Liver (tissue), 9 donors: ENCODE measurements around the gene PC. TPM values are rescaled to one million over a fixed set of nuclear protein-coding genes. Genes with fewer than 3 reads are reported as not detected.

Experiments used
- DNase-seq: peaks from one replicate; pipeline ENCODE4 v3.0.0-alpha.2; 2017; ENCODE audit warnings: low spot score
- H3K27ac ChIP-seq, 2 donors: one replicate each; pipeline ENCODE4 v1.7.0; 2013; ENCODE audit warnings: inconsistent platforms in 2 of 2, low read length in 2 of 2, control low read depth in 1 of 2, low read depth in 1 of 2, mild to moderate bottlenecking in 1 of 2
- H3K27me3 ChIP-seq, 4 donors: one replicate each; pipeline versions ENCODE4 v1.6.1 to v1.7.0; 2013; ENCODE audit warnings: low read length in 3 of 4, inconsistent platforms in 1 of 4, mild to moderate bottlenecking in 1 of 4, moderate library complexity in 1 of 4; ENCODE audit not compliant: control insufficient read depth in 4 of 4, insufficient read depth in 4 of 4
- H3K36me3 ChIP-seq, 4 donors: one replicate each; pipeline versions ENCODE4 v1.6.1 to v1.7.0; 2013; ENCODE audit warnings: low read length in 3 of 4, mild to moderate bottlenecking in 3 of 4, low read depth in 1 of 4, moderate library complexity in 1 of 4; ENCODE audit not compliant: control insufficient read depth in 4 of 4, insufficient read depth in 3 of 4
- H3K4me1 ChIP-seq, 4 donors: one replicate each; pipeline versions ENCODE4 v1.6.1 to v1.7.0; 2013; ENCODE audit warnings: low read length in 3 of 4, mild to moderate bottlenecking in 3 of 4, moderate library complexity in 1 of 4; ENCODE audit not compliant: control insufficient read depth in 4 of 4, insufficient read depth in 4 of 4
- H3K4me3 ChIP-seq, 3 donors: one replicate each; pipeline versions ENCODE4 v1.6.1 to v1.7.0; 2013; ENCODE audit warnings: low read length in 3 of 3, control low read depth in 1 of 3, low read depth in 1 of 3, mild to moderate bottlenecking in 1 of 3
- H3K9ac ChIP-seq, 2 donors: one replicate each; pipeline ENCODE4 v1.7.0; 2013; ENCODE audit warnings: low read length in 2 of 2, mild to moderate bottlenecking in 2 of 2, moderate library complexity in 2 of 2, control low read depth in 1 of 2, low read depth in 1 of 2
- H3K9me3 ChIP-seq, 4 donors: one replicate each; pipeline versions ENCODE4 v1.6.1 to v1.7.0; 2013; ENCODE audit warnings: low read length in 3 of 4; ENCODE audit not compliant: control insufficient read depth in 4 of 4
- FOXA2 ChIP-seq: IDR thresholded peaks from 2 replicates; pipeline ENCODE4 v1.6.1; 2016; ENCODE audit warnings: antibody characterized with exemption
- GABPA ChIP-seq, 2 donors: IDR thresholded peaks in 1 of 2; conservative IDR thresholded peaks in 1 of 2; 2 replicates each; pipeline ENCODE4 v1.6.1; 2016; ENCODE audit warnings: antibody characterized with exemption in 2 of 2, mild to moderate bottlenecking in 1 of 2, moderate library complexity in 1 of 2
- HNF4G ChIP-seq: IDR thresholded peaks from 2 replicates; pipeline ENCODE4 v1.6.1; 2016; ENCODE audit warnings: antibody characterized with exemption
- JUND ChIP-seq, 2 donors: IDR thresholded peaks; 2 replicates each; pipeline ENCODE4 v1.6.1; 2016; ENCODE audit warnings: antibody characterized with exemption in 2 of 2
- RXRA ChIP-seq, 2 donors: IDR thresholded peaks; 2 replicates each; pipeline ENCODE4 v1.6.1; 2017 to 2018; ENCODE audit warnings: antibody characterized with exemption in 2 of 2, mild to moderate bottlenecking in 1 of 2
- WGBS: extraction: QIAGEN DNeasy Blood & Tissue Kit; methylation state at CpG from one replicate; pipeline ENCODE4 v1.1.7; 2013; 5-methylcytosine and 5-hydroxymethylcytosine counted together
- polyA plus RNA-seq, 2 donors: library from polyadenylated mRNA; stranded (reverse) in 1 of 2; unstranded in 1 of 2; fragments of 200-250 nt in 1 of 2; fragments of >200 nt in 1 of 2; fragmentation: Nextera tagmentation in 1 of 2; extraction: Ambion mirVana in 1 of 2; gene quantifications; one replicate each; pipeline versions ENCODE4 v1.2.1 to v1.2.3, GENCODE V29; 2013 to 2015
- total RNA-seq, 2 donors: library from RNA; depleted of rRNA; stranded (reverse); fragments of >200 nt; gene quantifications; one replicate each; pipeline ENCODE4 v1.2.3, GENCODE V29; 2014
- TF ChIP-seq, protein P1 (sequence below): fragments of 150-350 bp; IDR thresholded peaks from 2 replicates; pipeline ENCODE4 v1.5.1; 2017; ENCODE audit warnings: improper control_type of control experiment, low read depth, low read length; ENCODE audit not compliant: missing input control
- TF ChIP-seq, protein P2 (sequence below): IDR thresholded peaks from 2 replicates; pipeline ENCODE4 v1.6.1; 2016; ENCODE audit warnings: antibody characterized with exemption, mild to moderate bottlenecking
- TF ChIP-seq, protein P3 (sequence below): IDR thresholded peaks from 2 replicates; pipeline ENCODE4 v1.6.1; 2016; ENCODE audit warnings: antibody characterized with exemption
- TF ChIP-seq, protein P4 (sequence below): IDR thresholded peaks from 2 replicates; pipeline ENCODE4 v1.6.1; 2016; ENCODE audit warnings: antibody characterized with exemption
- TF ChIP-seq, protein P5 (sequence below): IDR thresholded peaks from 2 replicates; pipeline ENCODE4 v1.6.1; 2016; ENCODE audit warnings: antibody characterized with exemption
- donor health status: healthy.
- donor health status: healthy.
- donor health status: healthy.
- donor health status: healthy.
- donor health status: healthy.

Gene PC
- total and polyA plus RNA-seq, 4 donors: 144 to 583 (median 296) TPM

DNA sequence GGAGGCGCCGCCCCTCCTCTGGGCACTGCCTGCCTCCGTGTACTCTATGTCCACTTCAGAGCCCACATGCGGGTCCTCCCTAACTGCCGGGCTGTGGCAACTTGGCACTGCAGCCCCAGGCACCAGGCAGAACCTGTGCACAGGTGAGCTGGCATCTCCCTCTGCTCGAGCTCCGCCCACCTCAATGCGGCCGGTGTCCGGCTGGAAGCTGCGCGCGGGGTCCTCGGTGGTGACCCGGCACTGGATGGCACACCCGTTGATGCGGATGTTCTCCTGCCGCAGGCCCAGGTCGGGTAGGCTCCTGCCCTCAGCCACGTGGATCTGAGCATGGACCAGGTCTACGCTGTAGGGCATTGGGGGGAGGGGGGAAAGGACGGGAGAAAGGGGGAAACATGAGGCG, 92.2 kb downstream of the PC start (continued):
- TF ChIP-seq HNF4G (no peak), GABPA (IDR thresholded peaks at IDR 0.05 in 1 of 2, conservative IDR thresholded peaks at IDR 0.05 in 1 of 2) (no peak), FOXA2 (no peak), RXRA (IDR thresholded peaks at IDR 0.05) (no peak)
- TF ChIP-seq, protein P1, sequence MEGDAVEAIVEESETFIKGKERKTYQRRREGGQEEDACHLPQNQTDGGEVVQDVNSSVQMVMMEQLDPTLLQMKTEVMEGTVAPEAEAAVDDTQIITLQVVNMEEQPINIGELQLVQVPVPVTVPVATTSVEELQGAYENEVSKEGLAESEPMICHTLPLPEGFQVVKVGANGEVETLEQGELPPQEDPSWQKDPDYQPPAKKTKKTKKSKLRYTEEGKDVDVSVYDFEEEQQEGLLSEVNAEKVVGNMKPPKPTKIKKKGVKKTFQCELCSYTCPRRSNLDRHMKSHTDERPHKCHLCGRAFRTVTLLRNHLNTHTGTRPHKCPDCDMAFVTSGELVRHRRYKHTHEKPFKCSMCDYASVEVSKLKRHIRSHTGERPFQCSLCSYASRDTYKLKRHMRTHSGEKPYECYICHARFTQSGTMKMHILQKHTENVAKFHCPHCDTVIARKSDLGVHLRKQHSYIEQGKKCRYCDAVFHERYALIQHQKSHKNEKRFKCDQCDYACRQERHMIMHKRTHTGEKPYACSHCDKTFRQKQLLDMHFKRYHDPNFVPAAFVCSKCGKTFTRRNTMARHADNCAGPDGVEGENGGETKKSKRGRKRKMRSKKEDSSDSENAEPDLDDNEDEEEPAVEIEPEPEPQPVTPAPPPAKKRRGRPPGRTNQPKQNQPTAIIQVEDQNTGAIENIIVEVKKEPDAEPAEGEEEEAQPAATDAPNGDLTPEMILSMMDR: no peak

DNA sequence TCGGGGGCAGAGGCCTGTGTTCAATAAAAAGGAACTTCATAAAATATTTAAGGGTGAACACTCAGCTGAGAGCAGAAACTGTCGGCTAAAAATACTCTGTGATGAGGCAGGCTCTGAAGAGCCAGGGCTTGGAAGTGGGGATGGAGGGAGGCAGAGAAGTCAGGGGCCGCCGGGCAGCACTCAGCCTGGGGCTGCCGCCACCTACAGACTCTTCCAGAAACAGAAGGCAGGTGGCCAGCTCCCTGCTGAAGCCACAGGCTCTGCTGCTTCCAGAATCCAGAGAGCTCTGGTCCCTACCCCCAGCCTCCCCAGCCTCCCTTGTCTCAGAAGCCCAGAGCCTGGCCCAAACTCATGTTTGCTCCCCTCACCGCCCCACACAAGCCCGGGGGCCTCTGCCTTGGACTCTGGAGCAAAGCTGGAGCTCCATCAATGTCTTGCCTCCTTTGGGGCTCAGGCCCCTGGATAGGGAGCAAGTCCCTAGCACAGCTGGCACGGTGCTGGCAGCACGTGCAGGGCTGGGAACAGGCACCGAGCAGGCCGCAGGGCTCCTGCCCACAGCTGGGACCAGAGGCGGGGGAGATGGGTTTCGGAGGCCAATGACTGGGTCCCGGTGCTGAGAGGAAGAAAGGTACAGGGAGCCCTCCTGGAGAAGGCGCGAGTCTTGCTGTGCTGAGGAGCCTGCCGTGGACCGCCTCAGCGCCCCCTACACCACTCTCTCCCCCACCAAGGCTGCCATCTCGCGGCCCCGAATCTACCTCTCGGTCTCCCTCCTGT, 93.1 kb downstream of the PC start:
- 89% methylated on average over 23 of the region's 23 CpGs for WGBS
- H3K9ac ChIP-seq: no peak overlapping the region
- TF ChIP-seq, protein P2, sequence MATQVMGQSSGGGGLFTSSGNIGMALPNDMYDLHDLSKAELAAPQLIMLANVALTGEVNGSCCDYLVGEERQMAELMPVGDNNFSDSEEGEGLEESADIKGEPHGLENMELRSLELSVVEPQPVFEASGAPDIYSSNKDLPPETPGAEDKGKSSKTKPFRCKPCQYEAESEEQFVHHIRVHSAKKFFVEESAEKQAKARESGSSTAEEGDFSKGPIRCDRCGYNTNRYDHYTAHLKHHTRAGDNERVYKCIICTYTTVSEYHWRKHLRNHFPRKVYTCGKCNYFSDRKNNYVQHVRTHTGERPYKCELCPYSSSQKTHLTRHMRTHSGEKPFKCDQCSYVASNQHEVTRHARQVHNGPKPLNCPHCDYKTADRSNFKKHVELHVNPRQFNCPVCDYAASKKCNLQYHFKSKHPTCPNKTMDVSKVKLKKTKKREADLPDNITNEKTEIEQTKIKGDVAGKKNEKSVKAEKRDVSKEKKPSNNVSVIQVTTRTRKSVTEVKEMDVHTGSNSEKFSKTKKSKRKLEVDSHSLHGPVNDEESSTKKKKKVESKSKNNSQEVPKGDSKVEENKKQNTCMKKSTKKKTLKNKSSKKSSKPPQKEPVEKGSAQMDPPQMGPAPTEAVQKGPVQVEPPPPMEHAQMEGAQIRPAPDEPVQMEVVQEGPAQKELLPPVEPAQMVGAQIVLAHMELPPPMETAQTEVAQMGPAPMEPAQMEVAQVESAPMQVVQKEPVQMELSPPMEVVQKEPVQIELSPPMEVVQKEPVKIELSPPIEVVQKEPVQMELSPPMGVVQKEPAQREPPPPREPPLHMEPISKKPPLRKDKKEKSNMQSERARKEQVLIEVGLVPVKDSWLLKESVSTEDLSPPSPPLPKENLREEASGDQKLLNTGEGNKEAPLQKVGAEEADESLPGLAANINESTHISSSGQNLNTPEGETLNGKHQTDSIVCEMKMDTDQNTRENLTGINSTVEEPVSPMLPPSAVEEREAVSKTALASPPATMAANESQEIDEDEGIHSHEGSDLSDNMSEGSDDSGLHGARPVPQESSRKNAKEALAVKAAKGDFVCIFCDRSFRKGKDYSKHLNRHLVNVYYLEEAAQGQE: no peak
- TF ChIP-seq JUND (IDR thresholded peaks at IDR 0.05) (no peak), RXRA (IDR thresholded peaks at IDR 0.05) (no peak)
- TF ChIP-seq, protein P3, sequence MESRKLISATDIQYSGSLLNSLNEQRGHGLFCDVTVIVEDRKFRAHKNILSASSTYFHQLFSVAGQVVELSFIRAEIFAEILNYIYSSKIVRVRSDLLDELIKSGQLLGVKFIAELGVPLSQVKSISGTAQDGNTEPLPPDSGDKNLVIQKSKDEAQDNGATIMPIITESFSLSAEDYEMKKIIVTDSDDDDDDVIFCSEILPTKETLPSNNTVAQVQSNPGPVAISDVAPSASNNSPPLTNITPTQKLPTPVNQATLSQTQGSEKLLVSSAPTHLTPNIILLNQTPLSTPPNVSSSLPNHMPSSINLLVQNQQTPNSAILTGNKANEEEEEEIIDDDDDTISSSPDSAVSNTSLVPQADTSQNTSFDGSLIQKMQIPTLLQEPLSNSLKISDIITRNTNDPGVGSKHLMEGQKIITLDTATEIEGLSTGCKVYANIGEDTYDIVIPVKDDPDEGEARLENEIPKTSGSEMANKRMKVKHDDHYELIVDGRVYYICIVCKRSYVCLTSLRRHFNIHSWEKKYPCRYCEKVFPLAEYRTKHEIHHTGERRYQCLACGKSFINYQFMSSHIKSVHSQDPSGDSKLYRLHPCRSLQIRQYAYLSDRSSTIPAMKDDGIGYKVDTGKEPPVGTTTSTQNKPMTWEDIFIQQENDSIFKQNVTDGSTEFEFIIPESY: no peak
- TF ChIP-seq, protein P4, sequence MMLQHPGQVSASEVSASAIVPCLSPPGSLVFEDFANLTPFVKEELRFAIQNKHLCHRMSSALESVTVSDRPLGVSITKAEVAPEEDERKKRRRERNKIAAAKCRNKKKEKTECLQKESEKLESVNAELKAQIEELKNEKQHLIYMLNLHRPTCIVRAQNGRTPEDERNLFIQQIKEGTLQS: no peak
- TF ChIP-seq, protein P5, sequence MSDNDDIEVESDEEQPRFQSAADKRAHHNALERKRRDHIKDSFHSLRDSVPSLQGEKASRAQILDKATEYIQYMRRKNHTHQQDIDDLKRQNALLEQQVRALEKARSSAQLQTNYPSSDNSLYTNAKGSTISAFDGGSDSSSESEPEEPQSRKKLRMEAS: no peak
- no peak overlapping the region for H3K4me3 ChIP-seq
- peaks cover 0 to 9% (median 2%) of the 10 kb centered on the region in 4 donors for H3K4me1 ChIP-seq
- no peaks in the 10 kb centered on the region for H3K9me3 ChIP-seq
- peaks cover 19 to 45% (median 31%) of the 10 kb centered on the region in 4 donors for H3K36me3 ChIP-seq
- DNase-seq: no peak
- H3K27me3 ChIP-seq: no peaks in the 10 kb centered on the region
- H3K27ac ChIP-seq: no peak overlapping the region
